NCI-H1436 treated with DMSO at 0.1 percent for 48 hours (cell line): Measurements from ENCODE around the gene TRPC4AP.

Experiments
- DNase-seq: peaks from one replicate; lab custom pipeline; 2025; lab: John Stamatoyannopoulos, UW

The TRPC4AP gene

DNA sequence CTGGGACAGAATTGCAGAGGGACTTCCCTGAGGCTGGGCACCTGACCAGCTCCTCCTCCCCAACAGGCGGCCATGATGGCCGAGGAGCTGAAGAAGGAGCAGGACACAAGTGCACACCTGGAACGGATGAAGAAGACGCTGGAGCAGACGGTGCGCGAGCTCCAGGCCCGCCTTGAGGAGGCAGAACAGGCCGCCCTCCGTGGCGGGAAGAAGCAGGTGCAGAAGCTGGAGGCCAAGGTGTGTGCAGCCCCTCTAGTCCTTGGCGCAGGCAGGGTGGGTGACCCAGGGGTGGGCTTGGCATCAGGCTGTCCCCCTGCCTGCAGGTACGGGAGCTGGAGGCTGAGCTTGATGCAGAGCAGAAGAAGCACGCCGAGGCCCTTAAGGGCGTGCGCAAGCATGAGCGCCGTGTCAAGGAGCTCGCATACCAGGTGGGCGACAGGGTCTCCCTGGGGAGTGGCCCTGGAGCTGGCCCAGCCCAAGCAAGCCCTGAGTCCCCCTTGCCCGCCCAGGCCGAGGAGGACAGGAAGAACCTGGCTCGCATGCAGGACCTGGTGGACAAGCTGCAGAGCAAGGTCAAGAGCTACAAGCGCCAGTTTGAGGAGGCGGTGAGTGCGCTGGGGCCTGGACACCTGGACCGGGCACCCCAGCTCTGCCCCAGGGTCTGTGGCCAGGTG lies 91.5 kb downstream of the TRPC4AP start:
- DNase-seq, result no peak

DNA sequence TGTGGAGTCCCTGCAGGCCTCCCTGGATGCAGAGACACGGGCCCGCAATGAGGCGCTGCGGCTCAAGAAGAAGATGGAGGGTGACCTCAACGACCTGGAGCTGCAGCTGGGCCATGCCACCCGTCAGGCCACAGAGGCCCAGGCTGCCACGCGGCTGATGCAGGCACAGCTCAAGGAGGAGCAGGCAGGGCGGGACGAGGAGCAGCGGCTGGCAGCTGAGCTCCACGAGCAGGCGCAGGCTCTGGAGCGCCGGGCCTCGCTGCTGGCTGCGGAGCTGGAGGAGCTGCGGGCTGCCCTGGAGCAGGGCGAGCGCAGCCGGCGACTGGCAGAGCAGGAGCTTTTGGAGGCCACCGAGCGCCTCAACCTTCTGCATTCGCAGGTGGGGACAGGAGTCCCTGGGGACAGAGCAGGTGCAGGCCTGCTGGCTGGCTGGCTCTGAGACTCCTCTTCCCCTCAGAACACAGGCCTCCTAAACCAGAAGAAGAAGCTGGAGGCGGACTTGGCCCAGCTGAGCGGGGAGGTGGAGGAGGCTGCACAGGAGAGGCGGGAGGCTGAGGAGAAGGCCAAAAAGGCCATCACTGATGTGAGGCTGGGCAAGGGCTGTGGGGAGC lies 92.2 kb downstream of the TRPC4AP start:
- no peak for DNase-seq

DNA sequence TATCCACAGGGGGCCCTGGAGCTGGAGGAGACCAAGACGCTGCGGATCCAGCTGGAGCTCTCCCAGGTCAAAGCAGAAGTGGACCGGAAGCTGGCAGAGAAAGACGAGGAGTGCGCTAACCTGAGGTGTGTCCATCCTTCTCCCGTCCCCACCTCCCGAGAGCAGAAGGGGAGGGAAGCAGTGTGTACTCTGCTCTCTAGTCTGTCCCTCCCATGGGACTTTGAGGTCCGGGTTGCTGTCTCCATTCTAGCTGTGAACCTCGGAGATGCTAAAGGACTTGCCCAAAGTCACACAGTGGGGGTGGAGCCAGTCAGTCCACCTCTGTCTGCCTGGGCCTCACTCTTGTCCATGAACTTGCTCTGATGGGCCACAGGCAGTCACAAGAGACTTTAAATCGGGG lies 92.8 kb downstream of the TRPC4AP start:
- no peak for DNase-seq

DNA sequence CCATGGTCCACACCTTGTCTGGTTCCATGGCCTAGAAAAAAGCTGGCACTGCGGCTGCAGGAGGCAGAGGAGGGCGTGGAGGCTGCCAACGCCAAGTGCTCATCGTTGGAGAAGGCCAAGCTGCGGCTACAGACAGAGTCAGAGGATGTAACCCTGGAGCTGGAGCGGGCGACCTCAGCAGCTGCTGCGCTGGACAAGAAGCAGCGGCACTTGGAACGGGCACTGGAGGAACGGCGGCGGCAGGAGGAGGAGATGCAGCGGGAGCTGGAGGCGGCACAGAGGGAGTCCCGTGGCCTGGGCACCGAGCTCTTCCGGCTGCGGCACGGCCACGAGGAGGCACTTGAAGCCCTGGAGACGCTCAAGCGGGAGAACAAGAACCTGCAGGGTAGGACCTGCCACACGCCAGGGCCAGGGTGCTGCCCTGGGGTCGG lies 93.6 kb downstream of the TRPC4AP start:
- DNase-seq, result no peak

DNA sequence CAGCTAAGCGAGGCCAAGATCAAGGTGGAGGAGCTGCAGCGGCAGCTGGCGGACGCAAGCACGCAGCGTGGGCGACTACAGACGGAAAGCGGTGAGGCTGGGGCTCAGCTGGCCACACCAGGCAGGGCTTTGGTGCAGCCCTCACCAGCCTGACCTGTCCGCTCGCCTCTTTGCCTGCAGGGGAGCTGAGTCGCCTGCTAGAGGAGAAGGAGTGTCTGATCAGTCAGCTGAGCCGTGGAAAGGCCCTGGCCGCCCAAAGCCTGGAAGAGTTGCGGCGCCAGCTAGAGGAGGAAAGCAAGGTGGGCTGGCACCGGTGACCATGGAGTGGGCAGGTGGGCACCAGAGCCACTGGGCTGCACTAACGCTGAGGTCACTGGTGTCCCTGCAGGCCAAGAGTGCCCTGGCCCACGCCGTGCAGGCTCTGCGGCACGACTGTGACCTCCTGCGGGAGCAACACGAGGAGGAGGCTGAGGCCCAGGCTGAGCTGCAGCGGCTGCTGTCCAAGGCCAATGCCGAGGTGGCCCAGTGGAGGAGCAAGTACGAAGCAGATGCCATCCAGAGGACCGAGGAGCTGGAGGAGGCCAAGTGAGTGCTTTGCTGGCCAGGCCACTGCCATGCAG lies 94.2 kb downstream of the TRPC4AP start:
- no peak for DNase-seq

DNA sequence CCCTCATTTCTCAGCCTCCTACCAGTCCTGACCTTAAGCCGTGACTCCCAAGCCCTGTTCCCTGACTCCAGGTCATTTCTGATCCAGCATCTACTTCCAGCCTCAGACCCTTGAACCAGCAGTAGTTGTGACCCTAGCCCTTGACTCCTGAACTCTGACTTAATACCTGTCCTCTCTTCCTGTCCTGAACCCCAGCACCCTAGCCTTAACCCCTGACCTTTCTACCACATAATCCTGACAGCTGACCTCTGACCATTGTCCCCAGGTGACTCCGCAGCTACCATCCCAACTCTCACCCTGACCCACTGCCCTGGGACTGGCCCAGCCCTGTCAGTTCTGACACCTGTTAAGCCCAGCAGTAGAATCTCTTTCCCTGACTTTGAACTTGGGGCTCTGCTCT lies 94.8 kb downstream of the TRPC4AP start:
- no peak for DNase-seq

DNA sequence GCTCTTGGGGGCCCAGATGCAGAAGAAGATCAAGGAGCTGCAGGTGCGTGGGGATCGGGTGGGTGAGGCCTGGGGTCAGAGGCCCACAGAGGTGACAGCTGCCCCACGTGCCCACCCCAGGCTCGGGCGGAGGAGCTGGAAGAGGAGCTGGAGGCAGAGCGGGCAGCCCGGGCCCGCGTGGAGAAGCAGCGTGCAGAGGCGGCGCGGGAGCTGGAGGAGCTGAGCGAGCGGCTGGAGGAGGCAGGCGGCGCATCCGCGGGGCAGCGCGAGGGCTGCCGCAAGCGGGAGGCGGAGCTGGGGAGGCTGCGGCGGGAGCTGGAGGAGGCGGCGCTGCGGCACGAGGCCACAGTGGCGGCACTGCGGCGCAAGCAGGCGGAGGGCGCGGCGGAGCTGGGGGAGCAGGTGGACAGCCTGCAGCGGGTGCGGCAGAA lies 95.5 kb downstream of the TRPC4AP start:
- no peak for DNase-seq

DNA sequence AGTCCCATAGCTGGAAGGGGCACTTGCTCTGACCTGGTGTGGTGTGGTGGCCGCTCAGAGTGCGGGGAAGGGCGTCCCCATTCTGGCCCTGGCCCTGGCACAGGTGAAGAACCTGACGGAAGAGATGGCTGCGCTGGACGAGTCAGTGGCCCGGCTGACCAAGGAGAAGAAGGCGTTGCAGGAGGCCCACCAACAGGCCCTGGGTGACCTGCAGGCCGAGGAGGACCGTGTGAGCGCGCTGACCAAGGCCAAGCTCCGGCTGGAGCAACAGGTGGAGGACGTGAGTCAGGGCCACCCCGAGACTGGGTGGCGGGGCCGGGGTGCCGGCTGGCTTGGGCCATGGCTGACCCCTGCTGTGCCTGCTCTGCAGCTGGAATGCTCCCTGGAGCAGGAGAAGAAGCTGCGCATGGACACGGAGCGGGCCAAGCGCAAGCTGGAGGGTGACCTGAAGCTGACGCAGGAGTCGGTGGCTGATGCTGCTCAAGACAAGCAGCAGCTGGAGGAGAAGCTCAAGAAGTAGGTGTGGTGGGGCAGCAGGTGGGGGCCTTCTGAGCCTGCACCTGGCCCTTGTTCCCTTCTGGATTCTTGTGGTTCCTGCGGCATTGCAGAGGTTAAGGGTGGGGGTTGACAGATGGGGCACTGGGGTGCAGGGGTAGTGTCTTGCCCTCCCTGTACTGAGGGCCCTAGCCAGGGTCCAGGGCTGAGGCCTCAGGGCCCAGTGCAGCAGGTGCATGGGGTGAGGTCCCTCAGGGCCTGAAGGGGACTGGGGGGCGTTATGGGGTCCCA lies 96.2 kb downstream of the TRPC4AP start:
- DNase-seq, result no peak

DNA sequence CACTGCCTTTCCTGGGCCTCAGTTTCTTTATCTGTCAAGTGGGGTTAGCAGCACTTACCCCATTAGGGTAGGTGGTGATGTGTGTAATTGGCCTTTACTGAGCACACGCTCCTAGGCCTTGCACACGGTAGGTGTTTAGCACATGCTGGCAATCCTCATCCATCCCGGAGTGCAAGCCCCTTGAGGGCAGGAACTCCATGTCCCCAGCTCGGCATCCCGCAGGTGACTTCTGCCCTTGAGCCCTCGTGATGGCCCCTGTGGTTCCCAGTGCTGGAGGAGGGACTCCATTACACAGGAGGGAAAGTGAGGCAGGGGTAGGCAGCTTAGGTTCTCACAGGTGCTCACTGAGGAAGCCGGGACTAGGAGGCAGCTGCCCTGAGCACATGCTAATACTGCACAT lies 96.9 kb downstream of the TRPC4AP start:
- no peak for DNase-seq

DNA sequence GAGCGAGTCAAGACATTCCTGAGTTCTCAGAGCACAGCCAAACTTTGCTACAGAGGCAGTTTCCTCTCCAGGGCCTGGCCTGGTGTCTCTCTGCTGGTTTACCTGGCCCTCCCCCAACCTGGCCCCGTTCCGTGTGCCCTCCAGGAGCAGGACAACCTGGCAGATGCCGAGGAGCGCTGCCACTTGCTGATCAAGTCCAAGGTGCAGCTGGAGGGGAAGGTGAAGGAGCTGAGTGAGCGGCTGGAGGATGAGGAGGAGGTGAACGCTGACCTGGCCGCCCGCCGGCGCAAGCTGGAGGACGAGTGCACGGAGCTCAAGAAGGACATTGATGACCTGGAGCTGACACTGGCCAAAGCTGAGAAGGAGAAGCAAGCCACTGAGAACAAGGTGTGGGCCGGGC lies 97.4 kb downstream of the TRPC4AP start:
- DNase-seq, result no peak

DNA sequence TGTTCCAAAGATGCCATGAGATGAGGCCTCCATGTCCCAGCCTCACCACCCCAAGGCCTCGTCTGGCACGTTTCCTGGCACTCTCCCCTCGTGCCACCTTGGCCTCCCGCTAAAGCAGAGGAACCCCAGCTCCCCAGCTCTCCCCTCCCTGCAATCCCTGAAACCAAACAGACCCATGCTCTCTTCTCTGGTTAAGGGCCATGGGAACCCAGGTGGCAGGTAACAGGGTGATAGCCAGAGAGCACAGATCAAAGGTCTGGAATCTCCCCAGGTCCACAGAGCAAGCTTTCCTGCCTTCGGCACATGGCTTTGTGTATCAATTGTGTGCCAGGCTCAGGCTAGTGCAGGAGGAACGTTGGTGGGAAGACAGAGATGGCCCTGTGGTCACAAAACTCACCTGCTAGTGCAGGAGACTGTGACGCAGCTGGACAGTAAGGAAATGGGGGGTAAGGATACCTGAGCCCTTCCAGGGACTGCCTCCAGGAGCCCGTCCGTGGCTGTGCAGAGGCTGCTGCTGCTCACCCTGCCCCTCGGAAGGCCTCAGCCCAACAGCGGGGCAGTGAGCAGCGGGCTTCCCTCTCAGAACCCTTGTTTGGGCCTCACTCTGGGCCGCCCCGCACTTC lies 98.0 kb downstream of the TRPC4AP start:
- no peak for DNase-seq

DNA sequence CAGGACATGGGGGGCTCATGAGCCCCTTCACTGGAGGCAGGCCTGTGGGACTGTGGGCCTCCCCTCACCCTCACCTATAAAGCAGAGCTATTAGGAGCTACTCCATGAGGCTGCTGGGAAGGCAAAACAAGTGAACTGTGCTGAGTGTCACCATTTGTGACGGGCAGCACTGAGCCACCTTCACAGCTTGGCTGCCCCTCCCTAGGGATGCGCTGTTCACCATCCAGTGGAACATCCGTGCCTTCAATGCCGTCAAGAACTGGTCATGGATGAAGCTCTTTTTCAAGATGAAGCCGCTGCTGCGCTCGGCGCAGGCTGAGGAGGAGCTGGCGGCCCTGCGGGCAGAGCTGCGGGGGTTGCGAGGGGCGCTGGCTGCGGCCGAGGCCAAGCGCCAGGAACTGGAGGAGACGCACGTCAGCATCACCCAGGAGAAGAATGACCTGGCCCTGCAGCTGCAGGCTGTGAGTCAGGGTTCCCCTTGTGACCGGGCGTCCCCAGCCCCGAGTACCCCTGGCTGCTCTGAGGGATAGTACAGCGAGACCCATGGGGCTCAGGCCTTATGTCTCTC lies 98.6 kb downstream of the TRPC4AP start:
- DNase-seq, result no peak

DNA sequence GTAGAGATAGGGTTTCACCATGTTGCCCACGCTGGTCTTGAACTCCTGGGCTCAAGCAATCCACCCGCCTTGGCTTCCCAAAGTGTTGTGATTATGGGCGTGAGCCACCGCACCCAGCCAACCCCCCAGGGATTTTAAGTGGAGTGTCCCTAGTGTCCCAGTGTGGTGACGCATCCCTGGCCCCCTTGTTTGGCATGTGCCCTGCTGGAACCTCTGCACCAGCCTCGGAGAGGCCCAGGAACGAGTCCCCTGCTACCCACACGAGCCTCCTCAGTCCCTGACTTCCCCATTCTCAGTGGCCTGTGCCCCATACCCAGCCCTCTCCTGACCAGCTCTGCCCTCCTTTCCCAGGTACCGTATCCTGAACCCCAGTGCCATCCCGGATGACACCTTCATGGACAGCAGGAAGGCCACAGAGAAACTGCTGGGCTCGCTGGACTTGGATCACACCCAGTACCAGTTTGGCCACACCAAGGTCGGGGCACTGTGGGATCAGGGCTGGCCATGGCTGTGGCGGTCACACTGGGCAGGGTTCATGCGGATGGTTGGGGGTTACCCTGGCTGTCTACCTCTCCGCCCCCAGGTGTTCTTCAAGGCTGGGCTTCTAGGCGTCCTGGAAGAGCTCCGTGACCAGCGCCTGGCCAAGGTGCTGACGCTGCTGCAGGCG lies 99.7 kb downstream of the TRPC4AP start:
- no peak for DNase-seq

DNA sequence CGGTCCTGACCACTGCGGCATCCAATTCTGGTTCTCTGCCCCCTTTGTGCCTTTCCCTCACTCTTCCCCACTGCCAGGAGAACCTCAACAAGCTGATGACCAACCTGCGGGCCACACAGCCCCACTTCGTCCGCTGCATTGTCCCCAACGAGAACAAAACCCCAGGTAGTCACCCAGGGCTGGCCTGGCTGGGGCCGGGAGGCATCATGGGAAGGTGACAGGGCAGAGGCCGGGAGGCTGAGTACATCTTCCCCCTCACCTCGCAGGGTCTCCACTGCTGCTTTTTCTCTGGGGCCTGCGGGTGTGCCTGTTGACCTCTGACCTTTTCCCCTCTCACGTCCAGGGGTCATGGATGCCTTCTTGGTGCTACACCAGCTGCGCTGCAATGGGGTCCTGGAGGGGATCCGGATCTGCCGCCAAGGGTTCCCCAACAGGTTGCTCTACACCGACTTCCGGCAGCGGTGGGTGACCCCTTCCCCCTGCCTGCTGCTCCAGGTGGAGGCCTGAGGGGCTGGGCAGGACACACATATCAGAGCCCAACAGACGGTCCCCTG lies 101.9 kb downstream of the TRPC4AP start:
- no peak for DNase-seq

DNA sequence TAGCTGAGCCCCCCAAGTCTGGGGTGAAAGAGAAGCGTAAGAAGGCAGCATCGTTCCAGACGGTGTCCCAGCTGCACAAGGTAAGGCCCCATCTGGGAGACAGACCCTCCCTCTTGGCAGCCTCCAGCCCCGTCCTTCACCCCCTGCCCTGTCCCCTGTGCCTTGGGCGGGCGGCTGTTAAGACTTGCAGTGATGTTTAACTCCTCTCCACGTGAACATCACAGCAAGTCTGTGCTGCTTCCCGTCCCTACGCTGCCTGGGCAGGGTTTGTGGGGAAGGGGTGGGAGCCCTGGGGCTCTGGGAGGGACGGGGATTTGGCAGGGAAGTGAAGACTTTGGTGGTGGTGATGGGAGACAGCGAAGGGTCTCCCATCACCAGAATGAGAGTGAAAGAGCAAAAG lies 102.4 kb downstream of the TRPC4AP start:
- no peak for DNase-seq

DNA sequence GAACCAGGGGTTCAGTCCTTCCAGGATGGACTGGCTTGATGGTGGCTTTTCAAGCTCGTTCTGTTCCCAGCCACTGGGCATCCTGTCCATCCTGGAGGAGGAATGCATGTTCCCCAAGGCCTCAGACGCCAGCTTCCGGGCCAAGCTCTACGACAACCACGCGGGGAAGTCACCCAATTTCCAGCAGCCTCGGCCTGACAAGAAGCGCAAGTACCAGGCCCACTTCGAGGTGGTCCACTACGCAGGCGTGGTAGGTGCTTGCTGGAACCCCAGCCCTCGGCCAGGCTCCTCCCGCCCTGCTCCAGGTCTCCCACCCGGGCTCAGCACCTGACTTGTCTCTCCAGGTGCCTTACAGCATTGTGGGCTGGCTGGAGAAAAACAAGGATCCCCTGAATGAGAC lies 102.9 kb downstream of the TRPC4AP start:
- DNase-seq, result no peak

DNA sequence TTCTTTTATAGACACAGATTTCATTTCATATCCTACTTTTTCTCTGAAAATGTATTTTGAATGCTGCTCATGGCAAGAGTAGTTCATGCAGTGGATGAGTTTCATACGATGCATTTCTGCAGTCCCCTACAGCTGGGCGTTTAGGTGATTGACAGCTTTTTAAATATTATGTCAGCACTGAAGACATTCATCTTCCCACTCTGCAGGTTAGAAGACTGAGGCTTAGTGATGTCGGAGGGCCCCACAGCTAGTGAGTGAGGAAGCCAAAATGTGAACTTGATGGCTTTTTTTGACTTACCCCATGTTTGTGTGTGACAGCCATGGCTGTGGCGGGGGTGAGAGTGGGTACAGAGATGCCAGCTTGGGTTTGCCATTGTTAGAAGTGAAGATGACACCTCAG lies 103.5 kb downstream of the TRPC4AP start:
- DNase-seq, result no peak

DNA sequence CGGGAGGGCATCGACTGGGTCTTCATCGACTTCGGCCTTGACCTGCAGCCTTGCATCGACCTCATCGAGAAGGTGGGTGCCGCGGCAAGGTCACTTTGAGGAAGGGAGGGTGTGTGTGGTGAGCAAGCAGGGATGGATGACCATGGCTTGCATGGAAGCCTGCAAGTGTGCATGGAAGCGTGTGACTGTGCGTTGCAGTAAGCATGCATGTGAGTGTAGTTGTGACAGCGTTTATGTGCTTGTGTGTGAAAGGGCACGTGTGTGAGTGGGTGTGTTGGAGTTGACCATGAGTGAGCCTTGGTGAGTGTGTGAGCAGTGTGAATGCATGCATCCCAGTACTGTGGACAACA lies 104.4 kb downstream of the TRPC4AP start:
- no peak for DNase-seq

DNA sequence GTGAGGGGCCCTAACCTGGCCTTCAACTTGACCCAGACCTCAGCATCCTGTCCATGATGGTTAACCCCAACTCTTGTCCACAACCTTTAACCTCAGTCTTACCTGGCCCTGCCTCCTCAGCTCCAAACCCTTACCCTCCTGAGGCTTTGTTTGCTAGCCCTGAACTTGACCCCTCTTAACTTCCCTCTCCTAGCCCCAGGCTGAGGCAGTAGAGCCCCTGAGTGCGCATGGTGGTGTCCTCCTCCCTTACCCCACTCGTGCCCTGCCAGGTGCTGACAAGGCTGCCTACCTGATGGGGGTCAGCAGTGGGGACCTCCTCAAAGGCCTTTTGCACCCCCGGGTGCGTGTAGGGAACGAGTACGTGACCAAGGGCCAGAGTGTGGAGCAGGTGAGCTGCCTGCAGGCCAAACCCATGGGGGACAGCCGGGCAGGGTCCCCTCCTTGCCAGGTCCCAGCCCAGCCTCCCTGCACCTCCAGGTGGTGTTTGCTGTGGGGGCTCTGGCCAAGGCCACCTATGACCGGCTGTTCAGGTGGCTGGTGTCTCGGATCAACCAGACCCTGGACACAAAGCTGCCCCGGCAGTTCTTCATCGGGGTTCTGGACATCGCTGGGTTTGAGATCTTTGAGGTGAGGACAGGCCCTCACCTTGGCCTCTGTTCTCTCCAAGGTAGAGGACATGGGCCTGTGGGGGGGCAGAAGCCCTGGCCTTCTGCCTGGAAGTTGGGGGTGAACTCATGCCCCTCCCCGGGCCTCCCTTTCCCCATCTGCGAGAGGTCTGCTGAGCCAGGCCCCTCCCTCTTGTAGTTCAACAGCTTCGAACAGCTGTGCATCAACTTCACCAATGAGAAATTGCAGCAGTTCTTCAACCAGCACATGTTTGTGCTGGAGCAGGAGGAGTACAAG lies 105.1 kb downstream of the TRPC4AP start:
- no peak for DNase-seq
